ENCODE results near the gene MAMDC2.
"Not testable (repeated sequence)": the region's sequence is repeated elsewhere in the genome, so short reads cannot be mapped to it uniquely, and the experiment has no call there.

MAMDC2 gene

GRCh38 chr9:70205366-70206020 is 161.8 kb downstream of the MAMDC2 start:
- no peak overlapping the region for H3K4me3 ChIP-seq (ENCODE audit: insufficient read depth, low read depth, low read length)
- no peaks in the 10 kb centered on the region for H3K4me1 ChIP-seq (ENCODE audit: control insufficient read depth, insufficient read depth, low read length)
- H3K27me3 ChIP-seq (ENCODE audit: control insufficient read depth, insufficient read depth, low read length, poor library complexity, severe bottlenecking) = no peaks in the 10 kb centered on the region
- WGBS, 2 experiments = 61 to 65% methylated on average over 3 of the region's 3 CpGs
- no peaks in the 10 kb centered on the region for H3K9me3 ChIP-seq (ENCODE audit: control insufficient read depth, low read length)
- H3K27ac ChIP-seq (ENCODE audit: insufficient read depth, low read depth, low read length, poor library complexity, severe bottlenecking) = no peak overlapping the region
- no peaks in the 10 kb centered on the region for H3K36me3 ChIP-seq (ENCODE audit: control insufficient read depth, insufficient read depth, low read length)

- Histone ChIP-seq H3K4me1 (ENCODE audit: control insufficient read depth, insufficient read depth, low read length) (no peaks in the 10 kb centered on the region), H3K27me3 (ENCODE audit: control insufficient read depth, insufficient read depth, low read length, poor library complexity, severe bottlenecking) (no peaks in the 10 kb centered on the region), H3K4me3 (ENCODE audit: insufficient read depth, low read depth, low read length) (no peak overlapping the region), H3K9me3 (ENCODE audit: control insufficient read depth, low read length) (no peaks in the 10 kb centered on the region), H3K27ac (ENCODE audit: insufficient read depth, low read depth, low read length, poor library complexity, severe bottlenecking) (no peak overlapping the region), H3K36me3 (ENCODE audit: control insufficient read depth, insufficient read depth, low read length) (no peaks in the 10 kb centered on the region)
- WGBS, 2 experiments = 96 to 98% methylated on average over 15 of the region's 16 CpGs
Measured at GRCh38 chr9:70217029-70217428, 173.4 kb downstream of the MAMDC2 start.

DNA sequence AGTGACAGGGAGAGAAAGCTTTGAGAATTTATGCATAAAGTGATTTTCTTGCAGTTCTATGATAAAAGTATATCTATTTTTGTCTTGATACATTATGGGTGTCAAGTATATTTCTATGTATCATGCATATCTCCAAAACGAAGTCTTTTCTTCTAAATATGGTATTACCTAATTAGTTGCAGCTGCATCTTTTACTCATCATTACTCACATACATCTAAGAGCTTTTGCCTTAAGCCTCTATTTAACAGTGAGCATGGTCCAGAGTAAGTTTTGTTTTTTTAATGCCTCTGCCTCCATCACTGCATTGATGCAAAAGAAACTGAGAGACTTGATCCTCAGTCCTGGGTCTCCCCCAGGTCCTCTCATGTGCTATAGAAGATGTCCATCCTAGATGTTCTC is 175.1 kb downstream of the MAMDC2 start:
- H3K27me3 ChIP-seq (ENCODE audit: control insufficient read depth, insufficient read depth, low read length, poor library complexity, severe bottlenecking) = no peaks in the 10 kb centered on the region
- no peak overlapping the region for H3K4me3 ChIP-seq (ENCODE audit: insufficient read depth, low read depth, low read length)
- H3K4me1 ChIP-seq (ENCODE audit: control insufficient read depth, insufficient read depth, low read length) = no peaks in the 10 kb centered on the region
- no peak overlapping the region for H3K27ac ChIP-seq (ENCODE audit: insufficient read depth, low read depth, low read length, poor library complexity, severe bottlenecking)
- H3K36me3 ChIP-seq (ENCODE audit: control insufficient read depth, insufficient read depth, low read length) = no peaks in the 10 kb centered on the region
- H3K9me3 ChIP-seq (ENCODE audit: control insufficient read depth, low read length) = no peaks in the 10 kb centered on the region
- no CpG with 5 or more reads among the region's 1 CpG for WGBS, 2 experiments

GRCh38 chr9:70220216-70220615 is 176.6 kb downstream of the MAMDC2 start:
- Histone ChIP-seq H3K27ac (ENCODE audit: insufficient read depth, low read depth, low read length, poor library complexity, severe bottlenecking) (no peak overlapping the region), H3K36me3 (ENCODE audit: control insufficient read depth, insufficient read depth, low read length) (no peaks in the 10 kb centered on the region), H3K4me3 (ENCODE audit: insufficient read depth, low read depth, low read length) (no peak overlapping the region), H3K9me3 (ENCODE audit: control insufficient read depth, low read length) (no peaks in the 10 kb centered on the region), H3K27me3 (ENCODE audit: control insufficient read depth, insufficient read depth, low read length, poor library complexity, severe bottlenecking) (no peaks in the 10 kb centered on the region), H3K4me1 (ENCODE audit: control insufficient read depth, insufficient read depth, low read length) (no peaks in the 10 kb centered on the region)
- 91 to 93% methylated on average over 2 of the region's 2 CpGs for WGBS, 2 experiments

GRCh38 chr9:70222354-70222753 is 178.7 kb downstream of the MAMDC2 start:
- Histone ChIP-seq H3K27me3 (ENCODE audit: control insufficient read depth, insufficient read depth, low read length, poor library complexity, severe bottlenecking) (no peaks in the 10 kb centered on the region), H3K4me1 (ENCODE audit: control insufficient read depth, insufficient read depth, low read length) (no peaks in the 10 kb centered on the region), H3K9me3 (ENCODE audit: control insufficient read depth, low read length) (no peaks in the 10 kb centered on the region), H3K27ac (ENCODE audit: insufficient read depth, low read depth, low read length, poor library complexity, severe bottlenecking) (no peak overlapping the region), H3K36me3 (ENCODE audit: control insufficient read depth, insufficient read depth, low read length) (no peaks in the 10 kb centered on the region), H3K4me3 (ENCODE audit: insufficient read depth, low read depth, low read length) (no peak overlapping the region)
- 87 to 100% methylated on average over 1 of the region's 1 CpG for WGBS, 2 experiments

- no peaks in the 10 kb centered on the region for H3K36me3 ChIP-seq (ENCODE audit: control insufficient read depth, insufficient read depth, low read length)
- H3K27me3 ChIP-seq (ENCODE audit: control insufficient read depth, insufficient read depth, low read length, poor library complexity, severe bottlenecking) = no peaks in the 10 kb centered on the region
- no peak overlapping the region for H3K4me3 ChIP-seq (ENCODE audit: insufficient read depth, low read depth, low read length)
- H3K9me3 ChIP-seq (ENCODE audit: control insufficient read depth, low read length) = no peaks in the 10 kb centered on the region
- WGBS, 2 experiments = 82 to 92% methylated on average over 2 of the region's 2 CpGs
- no peak overlapping the region for H3K27ac ChIP-seq (ENCODE audit: insufficient read depth, low read depth, low read length, poor library complexity, severe bottlenecking)
- H3K4me1 ChIP-seq (ENCODE audit: control insufficient read depth, insufficient read depth, low read length) = no peaks in the 10 kb centered on the region
Measured at GRCh38 chr9:70228118-70228517, 184.5 kb downstream of the MAMDC2 start.

DNA sequence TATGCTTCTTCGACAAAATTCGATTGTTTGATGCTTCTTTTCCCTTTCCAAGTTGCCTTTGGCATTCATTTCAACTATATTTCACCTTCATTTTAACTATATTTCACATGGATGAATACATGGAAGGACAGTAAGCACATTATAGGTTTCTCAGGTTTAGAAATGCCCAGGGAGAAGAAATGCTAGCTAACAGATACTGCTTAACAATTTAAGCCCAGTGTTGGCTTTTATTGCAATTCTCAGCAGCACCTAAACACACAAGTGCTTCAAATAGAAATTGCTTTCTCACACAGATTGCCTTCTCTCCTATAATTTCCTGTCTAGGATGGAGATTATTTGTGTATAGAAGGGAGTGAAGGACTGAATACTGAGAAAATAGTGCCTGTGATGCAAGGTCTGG is 185.0 kb downstream of the MAMDC2 start:
- no peaks in the 10 kb centered on the region for H3K4me1 ChIP-seq (ENCODE audit: control insufficient read depth, insufficient read depth, low read length)
- no peaks in the 10 kb centered on the region for H3K27me3 ChIP-seq (ENCODE audit: control insufficient read depth, insufficient read depth, low read length, poor library complexity, severe bottlenecking)
- H3K9me3 ChIP-seq (ENCODE audit: control insufficient read depth, low read length) = no peaks in the 10 kb centered on the region
- WGBS, 2 experiments = 92 to 93% methylated on average over 2 of the region's 2 CpGs
- H3K27ac ChIP-seq (ENCODE audit: insufficient read depth, low read depth, low read length, poor library complexity, severe bottlenecking) = no peak overlapping the region
- no peaks in the 10 kb centered on the region for H3K36me3 ChIP-seq (ENCODE audit: control insufficient read depth, insufficient read depth, low read length)
- no peak overlapping the region for H3K4me3 ChIP-seq (ENCODE audit: insufficient read depth, low read depth, low read length)

DNA sequence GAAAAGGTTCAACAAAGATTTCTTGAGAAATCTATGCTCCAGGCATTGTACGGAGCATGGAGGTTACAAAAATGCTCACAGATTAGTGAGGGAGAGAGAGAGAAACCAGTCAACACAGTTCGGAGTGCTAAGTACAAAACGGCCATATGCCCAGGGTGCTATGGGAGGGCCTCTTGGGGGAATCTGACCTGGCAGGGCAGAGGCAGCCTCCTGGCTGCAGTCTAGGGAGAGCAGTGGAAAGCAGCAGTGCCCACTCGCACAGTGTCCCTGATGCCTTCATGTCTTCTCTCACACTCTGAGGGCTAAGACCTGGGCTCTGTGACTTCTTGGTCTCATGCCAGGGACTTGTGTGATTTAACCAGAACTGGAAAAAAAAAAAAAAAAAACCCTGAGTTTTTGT is 185.4 kb downstream of the MAMDC2 start:
- 87 to 92% methylated on average over 4 of the region's 4 CpGs for WGBS, 2 experiments
- Histone ChIP-seq H3K4me3 (ENCODE audit: insufficient read depth, low read depth, low read length) (no peak overlapping the region), H3K36me3 (ENCODE audit: control insufficient read depth, insufficient read depth, low read length) (no peaks in the 10 kb centered on the region), H3K4me1 (ENCODE audit: control insufficient read depth, insufficient read depth, low read length) (no peaks in the 10 kb centered on the region), H3K9me3 (ENCODE audit: control insufficient read depth, low read length) (no peaks in the 10 kb centered on the region), H3K27ac (ENCODE audit: insufficient read depth, low read depth, low read length, poor library complexity, severe bottlenecking) (no peak overlapping the region), H3K27me3 (ENCODE audit: control insufficient read depth, insufficient read depth, low read length, poor library complexity, severe bottlenecking) (no peaks in the 10 kb centered on the region)

- Histone ChIP-seq H3K36me3 (ENCODE audit: control insufficient read depth, insufficient read depth, low read length) (no peaks in the 10 kb centered on the region), H3K27ac (ENCODE audit: insufficient read depth, low read depth, low read length, poor library complexity, severe bottlenecking) (no peak overlapping the region)
Measured at GRCh38 chr9:70229579-70229978, 185.9 kb downstream of the MAMDC2 start.

DNA sequence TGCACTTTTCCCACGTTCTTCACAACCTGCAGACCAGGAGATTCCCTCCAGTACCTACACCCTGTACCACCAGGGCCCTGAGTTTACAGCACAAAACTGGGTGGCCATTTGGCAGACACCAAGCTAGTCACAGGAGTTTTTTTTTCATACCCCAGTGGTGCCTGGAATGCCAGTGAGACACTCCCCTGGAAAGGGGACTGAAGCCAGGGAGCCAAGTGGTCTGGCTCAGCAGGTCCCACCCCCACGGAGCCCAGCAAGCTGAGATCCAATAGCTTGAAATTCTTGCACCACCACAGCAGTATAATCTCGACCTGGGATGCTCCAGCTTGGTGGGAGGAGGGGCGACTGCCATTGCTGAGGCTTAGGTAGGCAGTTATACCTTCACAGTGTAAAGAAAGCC is 188.8 kb downstream of the MAMDC2 start:
- Histone ChIP-seq H3K36me3 (ENCODE audit: control insufficient read depth, insufficient read depth, low read length) (no peaks in the 10 kb centered on the region), H3K9me3 (ENCODE audit: control insufficient read depth, low read length) (no peaks in the 10 kb centered on the region), H3K4me3 (ENCODE audit: insufficient read depth, low read depth, low read length) (no peak overlapping the region), H3K27me3 (ENCODE audit: control insufficient read depth, insufficient read depth, low read length, poor library complexity, severe bottlenecking) (no peaks in the 10 kb centered on the region), H3K4me1 (ENCODE audit: control insufficient read depth, insufficient read depth, low read length) (no peaks in the 10 kb centered on the region), H3K27ac (ENCODE audit: insufficient read depth, low read depth, low read length, poor library complexity, severe bottlenecking) (no peak overlapping the region)
- 49 to 57% methylated on average over 4 of the region's 4 CpGs for WGBS, 2 experiments

More at GRCh38 chr9:70229579-70229978, 185.9 kb downstream of the MAMDC2 start:
- H3K27me3 ChIP-seq (ENCODE audit: control insufficient read depth, insufficient read depth, low read length, poor library complexity, severe bottlenecking) = no peaks in the 10 kb centered on the region
- WGBS, 2 experiments = 38 to 43% methylated on average over 3 of the region's 3 CpGs
- no peak overlapping the region for H3K4me3 ChIP-seq (ENCODE audit: insufficient read depth, low read depth, low read length)
- H3K9me3 ChIP-seq (ENCODE audit: control insufficient read depth, low read length) = no peaks in the 10 kb centered on the region
- no peaks in the 10 kb centered on the region for H3K4me1 ChIP-seq (ENCODE audit: control insufficient read depth, insufficient read depth, low read length)

- not testable (repeated sequence) for H3K27me3 ChIP-seq (ENCODE audit: control insufficient read depth, insufficient read depth, low read length, poor library complexity, severe bottlenecking); H3K4me3 ChIP-seq (ENCODE audit: insufficient read depth, low read depth, low read length)
Measured at GRCh38 chr9:70234208-70234607, 190.6 kb downstream of the MAMDC2 start.

More at GRCh38 chr9:70234208-70234607, 190.6 kb downstream of the MAMDC2 start:
- not testable (repeated sequence) for H3K9me3 ChIP-seq (ENCODE audit: control insufficient read depth, low read length); H3K27ac ChIP-seq (ENCODE audit: insufficient read depth, low read depth, low read length, poor library complexity, severe bottlenecking); H3K4me1 ChIP-seq (ENCODE audit: control insufficient read depth, insufficient read depth, low read length); H3K36me3 ChIP-seq (ENCODE audit: control insufficient read depth, insufficient read depth, low read length)
- 83 to 89% methylated on average over 9 of the region's 9 CpGs for WGBS, 2 experiments
